Pons (tissue), 1 donor: ENCODE data around the gene GNA12.
"Not testable (repeated sequence)": the region's sequence is repeated elsewhere in the genome, so short reads cannot be mapped to it uniquely, and the experiment has no call there.

Experiments used
- DNase-seq: peaks from one replicate; pipeline ENCODE4 v3.0.0-alpha.2; 2016; ENCODE audit warnings: low spot score

The GNA12 gene

DNA sequence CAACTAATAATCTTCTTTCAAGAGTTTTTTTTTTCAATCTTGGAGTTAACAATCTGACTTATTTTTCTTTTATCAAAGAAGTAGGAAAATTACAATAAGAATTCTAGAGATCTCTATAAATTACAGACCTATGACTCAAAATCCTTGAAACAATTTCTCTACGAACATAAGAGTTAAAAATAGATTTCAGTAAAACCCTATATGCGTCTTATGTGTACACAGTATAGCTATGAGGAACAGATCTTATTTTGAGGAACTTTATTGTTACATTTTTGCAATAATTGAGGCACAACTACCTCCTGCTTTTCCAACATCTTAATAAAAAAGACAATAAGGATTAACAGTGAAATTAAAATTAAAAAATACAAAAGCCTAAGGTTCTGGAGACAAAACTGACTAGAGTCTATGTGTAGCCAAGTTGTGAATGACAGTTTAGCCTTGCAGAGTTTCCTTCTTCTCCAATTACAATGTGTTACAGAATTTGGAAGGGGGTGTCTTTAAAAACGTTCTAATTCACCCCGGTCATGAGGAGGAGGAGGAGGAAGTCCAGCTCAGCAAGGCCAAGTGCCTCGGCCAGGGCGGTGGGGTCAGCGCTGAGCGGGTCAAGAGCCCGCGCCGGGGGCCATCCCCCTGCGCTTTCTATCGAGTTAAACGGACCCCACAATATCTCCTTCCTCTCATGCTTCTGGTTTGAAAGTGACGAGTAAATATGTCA is 115.6 kb downstream of the GNA12 start:
- no peak for DNase-seq

DNA sequence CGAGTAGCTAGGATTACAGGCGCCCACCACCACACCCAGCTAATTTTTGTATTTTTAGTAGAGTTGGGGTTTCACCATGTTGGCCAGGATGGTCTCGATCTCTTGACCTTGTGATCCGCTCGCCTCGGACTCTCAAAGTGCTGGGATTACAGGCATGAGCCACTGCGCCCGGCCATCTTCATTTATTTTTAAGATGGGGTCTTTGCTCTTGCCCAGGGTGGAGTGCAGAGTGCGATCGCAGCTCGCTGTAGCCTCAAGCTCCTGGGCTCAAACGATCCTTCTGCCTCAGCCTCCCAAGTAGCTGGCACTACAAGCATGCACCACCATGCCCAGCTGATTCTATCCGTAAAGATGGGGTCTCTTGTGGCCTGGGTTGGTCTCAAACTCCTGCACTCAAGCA is 116.9 kb downstream of the GNA12 start:
- not testable (repeated sequence) for DNase-seq

DNA sequence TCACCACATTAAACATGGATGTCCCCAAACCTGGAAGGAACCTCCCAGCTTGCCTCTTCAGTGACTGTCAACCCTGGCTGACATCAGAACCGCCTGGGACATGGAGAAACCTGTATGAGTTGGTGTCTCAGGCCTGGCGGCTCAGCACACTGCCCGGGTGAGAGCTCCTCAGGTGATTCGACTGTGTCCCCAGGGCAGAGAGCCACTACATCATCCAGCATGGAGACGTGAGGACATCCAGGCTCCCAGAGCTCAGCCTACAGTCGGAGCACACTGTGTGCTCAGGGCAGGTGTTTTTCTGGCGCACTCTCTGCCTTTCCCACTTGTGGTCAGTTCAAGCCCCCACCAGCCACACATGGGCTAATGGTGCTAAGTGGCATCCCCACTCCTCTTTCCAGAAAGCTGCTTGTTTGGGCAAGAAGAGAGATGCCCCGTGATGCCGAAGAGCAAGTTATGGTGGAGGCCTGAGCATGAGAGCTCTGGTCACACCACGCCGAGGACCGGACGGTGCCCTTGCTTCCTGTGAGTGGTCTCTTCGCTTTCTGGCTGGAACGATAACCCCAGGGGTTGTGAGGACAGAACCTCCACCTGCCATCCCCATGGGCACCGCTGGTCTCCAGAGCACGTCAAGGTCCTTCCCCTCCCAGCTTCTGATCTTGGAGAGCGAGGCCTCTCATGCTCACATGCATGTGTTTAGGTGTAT is 117.6 kb downstream of the GNA12 start:
- DNase-seq, result no peak

DNA sequence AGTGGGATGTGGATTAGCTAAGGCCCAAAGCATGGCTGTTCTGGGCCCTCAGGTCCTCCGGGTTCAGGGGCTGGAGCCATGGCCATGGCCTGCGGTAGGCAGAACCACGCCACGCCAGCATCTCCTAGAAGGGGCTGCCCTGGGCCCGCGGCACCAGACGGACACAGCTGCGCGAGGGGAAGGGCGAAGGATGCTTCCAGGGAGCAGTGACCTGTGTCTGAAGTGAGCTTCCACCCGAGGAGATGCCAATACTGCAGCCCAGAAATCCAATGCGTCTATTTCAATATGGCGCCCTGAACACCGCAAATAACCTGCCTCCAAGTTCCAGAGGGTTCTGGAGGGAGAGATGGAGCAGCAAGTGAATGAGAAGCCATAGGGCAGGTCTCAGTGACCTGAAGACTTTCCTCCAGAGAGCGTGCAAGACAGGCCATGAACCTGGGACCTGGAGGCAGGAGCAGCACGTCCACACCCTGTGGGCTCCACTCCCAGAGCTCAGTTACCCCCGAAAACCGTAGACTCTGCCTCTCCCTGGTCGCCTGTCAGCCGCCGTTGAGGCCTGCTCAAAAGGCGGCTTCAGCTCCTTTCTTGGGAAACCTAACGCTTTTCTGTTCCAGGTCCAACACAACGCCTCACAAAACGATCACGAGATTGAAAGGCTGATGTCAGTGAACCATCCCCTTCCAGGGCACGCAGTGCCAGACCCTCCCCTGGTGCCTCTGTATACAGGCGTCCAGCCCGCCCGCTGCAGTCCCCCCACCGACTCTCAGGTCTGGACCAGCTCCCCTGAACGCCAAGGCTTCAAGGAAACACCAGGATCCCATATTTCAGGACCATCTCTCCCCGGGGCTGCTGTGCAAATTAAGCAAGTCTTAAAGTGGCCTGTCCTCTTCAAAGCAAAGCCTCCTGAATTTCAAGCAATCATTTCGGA is 118.7 kb downstream of the GNA12 start:
- DNase-seq, result no peak

DNA sequence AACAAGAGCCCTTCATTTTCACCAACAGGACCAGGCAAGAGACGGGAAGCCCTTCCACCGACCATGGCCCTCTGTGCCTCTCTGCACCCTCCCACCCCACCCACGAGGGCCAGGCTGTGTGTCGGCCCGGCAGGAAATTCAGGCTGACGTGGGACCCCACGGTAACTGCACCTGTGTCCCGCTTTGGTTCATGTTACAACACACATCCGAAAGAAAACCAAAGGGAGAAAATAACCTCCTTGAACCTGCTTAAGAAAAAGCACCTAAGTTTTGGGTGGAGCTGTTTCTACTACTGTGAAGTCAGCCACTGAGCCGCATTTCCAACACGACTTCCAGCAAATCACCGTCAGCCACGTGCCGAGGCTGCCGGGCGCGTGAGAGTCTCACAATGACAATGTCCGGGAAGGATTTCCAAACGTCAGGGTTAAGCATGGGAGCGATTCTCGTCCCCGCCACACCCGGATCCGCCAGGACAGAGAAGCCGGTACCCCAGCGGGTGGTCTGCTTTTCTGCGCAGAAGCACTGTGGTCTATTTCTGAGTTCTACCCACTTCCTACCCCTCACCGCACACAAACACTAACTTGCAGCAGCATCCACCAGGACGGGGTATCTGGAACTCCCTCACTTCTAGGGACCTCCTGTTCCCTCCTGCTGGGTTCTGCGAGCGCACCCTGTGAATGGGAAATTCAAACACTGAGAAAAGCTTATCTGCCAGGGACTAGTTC is 119.5 kb downstream of the GNA12 start:
- no peak for DNase-seq

DNA sequence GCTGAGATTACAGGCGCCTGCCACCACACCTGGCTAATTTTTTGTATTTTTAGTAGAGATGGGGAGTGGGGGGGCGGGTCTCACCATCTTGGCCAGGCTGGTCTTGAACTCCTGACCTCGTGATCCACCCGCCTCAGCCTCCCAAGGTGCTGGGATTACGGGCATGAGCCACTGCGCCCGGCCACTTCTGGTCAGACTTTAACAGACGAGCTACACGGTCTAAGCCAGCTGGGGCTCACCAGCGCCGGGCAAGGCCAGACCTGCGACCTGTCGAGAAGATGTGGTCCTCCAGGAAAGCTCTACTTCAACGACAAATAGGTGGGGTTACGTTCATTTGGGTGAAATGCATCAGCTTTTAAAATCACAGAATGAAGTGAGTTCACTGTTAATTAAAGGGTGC is 120.1 kb downstream of the GNA12 start:
- not testable (repeated sequence) for DNase-seq

DNA sequence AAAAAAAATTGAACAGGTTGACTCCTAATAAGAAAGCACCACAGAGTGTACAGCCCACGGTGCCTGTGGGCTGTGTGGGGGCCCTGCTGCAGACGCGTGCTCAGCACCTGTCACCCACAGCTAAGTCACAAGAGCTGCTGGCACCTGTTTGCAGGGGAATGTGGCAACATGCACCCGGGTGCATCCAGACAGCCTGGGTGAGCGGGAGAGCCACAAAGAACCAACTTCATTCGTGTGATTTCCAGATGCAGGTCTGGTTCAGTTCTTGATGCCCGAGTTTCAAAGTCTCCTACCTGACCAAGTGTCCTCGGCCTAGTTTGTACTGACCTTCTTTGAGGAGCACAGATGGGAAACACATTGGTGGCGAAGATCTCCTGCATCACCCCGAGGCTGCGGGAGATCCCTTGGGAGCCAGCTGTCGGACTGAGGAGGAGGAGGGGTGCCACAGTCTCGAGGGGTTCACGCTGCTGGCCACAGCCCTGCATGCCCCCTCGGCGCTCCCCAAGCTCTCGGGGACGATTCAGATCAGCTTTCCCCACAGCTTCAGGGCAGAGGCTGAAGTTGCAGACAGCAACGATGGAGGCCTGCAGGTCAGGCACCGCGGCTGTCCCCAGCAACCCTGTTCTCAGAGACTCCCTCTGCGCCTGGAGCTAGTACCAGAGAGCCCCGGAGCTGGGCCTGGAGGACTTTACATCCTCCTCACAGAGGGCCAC is 120.8 kb downstream of the GNA12 start:
- no peak for DNase-seq

DNA sequence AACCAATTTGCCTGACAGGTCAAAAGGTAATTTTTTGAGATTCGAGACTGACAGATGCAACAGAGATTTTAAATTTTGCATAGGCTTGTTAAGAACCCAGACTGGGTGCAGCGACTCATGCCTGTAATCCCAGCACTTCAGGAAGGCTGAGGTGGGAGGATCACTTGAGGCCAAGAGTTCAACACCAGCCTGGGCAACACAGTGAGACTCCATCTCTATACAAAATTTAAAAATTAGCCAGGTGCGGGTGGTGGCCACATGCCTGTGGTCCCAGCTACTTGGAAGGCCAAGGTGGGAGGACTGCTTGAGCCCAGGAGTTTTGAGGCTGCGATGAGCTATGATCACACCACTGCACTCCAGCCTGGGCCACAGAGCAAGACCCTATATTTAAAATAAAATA is 121.5 kb downstream of the GNA12 start:
- no peak for DNase-seq

DNA sequence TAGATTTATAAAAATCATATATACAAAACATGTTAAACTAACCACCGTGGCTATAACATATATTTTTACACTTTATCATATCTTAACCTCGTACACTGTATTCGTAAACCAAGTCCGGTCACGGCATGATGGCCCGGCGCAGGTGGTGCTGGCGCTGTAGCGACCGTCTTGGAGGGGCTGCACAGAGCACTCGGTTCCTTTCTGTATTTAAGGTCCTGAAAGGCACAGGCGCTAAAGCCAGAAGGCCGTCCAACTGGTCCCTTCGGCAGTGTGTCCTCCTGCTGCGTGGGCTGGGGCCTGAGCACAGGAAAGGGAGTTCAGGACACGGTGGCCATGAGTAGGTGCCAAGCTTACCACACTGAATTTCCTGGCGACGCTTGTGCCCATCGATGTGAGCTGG is 122.3 kb downstream of the GNA12 start:
- DNase-seq, result no peak

DNA sequence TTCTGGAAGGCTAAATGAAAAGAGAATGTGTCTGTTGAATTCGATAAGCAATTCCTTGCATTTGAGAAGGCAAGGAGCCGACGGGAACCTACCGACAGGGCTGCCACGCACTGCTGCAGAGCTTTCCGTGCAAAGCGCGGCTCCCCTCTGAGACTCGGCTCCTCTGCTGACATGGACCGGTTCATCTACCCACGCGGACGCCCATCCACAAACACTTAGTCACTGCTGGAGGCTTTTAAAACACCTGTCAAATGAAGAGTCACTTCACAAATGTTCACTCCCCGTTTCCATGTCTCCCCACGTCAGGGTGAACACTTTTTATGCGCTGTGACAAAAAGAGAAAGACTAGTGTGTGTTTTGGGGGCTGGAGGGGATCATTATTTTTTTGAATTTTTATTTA is 124.1 kb downstream of the GNA12 start:
- DNase-seq, result no peak

DNA sequence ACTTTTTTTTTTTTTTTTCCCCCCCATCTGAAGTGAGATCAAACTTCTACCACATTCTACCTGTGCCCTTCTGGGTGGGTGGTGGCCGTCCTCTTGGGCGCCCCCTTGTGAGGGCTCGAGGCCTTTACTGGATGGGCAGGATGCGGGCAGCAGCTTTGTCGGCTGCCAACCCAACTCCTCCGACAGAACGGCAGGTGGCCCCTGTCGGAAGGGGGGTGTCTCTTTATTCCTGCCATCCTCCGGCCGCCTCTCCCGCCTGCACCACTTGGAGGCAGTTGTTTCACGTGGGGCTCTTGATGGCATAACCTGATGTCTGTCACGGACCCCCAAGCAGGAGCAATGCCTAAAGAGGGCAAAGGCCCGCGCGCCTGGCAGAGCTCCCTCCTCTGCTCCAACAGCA is 125.1 kb downstream of the GNA12 start:
- no peak for DNase-seq

DNA sequence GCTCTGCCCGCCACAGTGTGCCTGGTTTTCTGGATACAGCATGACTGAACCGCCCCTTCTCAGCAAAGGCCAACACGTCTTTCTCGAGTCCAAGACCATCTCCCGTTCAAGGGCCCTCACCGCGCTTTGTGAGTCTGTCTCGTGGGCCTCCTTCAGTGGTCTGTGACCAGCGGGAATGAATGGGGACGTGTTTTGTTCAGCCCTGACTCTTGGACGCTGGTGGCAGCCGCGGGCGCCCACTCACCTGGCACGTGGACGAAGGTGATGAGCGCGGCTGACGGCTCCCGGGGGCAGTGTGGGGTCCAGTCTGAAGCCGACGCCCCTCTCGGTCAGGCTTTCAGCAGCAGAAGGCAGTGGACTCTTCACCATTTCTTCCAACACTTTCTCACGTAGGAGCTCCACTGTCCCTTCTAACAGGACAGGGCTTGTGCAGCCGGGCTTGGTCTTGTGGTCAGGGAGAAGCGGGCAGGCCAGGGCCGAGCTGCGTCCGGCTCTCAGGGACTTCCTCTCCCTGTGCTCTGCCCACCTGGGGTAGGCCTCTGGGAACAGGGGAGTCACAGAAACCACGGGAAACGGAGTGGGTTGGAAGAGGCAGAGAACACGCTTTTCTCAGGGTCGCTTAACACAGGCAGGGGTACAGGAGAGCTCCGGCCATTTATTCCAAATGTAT is 125.7 kb downstream of the GNA12 start:
- no peak for DNase-seq

DNA sequence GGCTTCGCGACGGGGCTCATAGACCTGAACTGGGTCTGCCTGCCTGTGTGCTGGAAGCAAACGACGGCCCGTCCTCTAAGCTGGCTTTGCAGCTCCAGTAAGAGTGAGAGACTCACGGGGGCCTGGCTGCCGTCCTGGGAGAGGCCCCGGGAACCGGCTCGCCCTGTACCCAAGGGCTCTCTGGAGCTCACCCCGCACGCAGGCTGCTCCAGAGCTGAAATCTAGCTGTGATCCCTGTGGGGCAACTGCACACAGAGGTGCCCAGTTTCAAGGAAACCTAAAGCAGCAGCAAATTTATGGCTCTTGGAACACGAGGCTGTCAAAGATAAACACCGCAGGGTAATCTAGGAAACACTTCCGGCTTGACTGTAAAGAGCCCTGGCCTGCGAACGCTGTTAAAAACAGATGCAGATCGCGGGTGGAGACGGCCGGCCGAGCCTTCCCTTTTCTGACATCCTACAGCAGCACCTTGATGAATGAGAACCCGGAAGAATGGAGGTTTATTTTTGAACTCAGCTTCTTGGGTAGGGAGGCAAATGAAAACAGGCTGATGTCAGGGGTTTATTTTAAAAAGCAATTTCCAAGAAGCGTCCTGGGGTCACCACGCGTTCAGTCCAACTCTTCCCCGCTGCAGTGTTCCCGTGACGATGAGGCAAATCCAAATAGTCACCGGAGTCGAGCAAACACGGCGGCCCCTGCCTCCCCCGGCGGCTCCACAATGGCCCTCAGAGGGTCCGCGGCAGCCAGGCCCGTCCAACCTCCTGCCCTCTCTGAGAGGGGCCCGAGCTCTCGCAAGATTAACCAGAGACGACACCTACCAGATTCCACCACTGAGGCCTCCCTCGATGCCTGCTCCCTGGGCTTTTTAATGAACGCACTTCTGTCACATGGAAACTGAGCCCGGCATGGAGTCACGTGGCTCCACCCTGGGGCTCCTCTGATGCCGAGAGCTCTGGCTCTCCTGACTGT is 126.5 kb downstream of the GNA12 start:
- DNase-seq, result no peak

DNA sequence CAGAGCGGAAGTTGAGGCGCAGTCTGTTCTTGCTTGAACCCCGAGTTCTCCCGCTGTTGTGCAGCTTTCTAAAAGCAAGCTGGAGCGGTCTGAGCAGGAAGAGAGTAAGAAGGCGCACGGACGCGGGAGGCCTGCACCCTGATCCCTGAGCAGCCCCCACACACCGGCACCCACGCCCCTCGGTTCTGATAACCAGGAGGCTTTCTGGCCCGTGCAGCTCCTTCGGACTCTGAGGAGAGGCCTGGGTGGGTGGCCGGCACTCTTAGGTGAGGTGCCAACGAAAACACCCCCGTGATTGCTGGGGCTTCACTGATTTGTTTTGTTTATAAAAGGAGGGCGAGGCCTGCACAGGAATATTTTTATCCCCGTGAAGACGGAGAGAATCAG is 127.2 kb downstream of the GNA12 start:
- DNase-seq, result no peak

DNA sequence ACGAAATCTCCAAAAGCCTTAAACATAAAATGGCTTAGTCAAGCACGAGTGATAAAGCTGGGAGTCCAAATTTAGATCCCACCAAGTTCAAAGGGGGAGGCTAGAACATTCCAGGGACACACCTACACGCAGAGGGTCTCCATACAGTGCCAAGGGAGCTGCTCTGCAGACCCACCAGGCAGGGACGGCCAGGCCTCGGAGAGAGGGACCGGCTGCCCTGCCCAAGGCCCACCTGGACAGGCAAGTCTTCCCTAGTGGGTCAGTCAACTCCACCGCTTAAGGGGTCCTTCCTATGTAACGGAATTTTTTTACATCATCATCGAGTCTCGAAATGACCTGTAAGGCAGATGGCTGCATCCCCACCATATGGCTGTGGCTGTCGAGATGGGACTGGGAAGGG is 127.6 kb downstream of the GNA12 start:
- DNase-seq, result no peak

DNA sequence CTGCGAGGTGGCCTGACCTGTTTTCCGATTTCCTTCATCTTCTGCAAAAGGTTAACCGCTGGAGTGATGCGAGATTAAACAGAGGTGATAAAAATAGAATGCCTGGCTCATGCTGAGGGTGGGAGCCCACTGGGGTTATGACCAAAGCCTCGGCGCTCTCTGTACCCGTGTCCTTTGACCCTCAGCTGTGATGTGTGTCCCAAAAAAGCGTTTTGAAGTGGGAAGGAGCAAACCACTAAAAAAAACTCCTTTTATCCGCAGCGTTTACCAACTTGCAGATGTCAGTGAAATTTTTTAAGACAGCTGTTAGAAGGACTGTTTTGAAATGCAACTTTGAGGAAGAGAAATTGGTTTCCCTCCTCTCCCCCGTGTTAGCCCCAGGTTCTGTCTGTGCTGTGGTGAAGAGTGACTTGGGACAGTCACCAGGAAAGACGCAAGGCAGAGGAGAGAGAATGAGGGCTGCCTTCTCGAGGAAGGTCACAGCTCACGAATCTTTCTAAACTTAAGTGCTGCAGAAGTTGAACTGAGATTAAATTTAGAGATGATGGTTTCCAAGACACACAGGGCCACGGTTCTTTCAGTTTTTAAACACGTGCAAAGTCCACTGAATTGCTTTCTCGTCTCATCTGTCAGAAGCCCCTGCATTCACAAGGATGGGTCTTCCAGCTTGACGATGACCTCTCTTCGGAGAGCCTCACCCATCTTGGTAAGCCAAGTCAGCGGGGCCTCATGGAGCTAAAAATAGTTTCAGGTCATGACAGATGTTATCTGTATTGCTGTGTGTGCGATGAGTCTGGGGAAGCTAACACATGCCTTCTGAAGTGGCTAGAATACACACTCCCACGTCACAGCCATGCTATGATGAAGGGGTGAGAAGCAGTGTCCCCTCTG is 128.5 kb downstream of the GNA12 start:
- DNase-seq, result peak; percentile 37

DNA sequence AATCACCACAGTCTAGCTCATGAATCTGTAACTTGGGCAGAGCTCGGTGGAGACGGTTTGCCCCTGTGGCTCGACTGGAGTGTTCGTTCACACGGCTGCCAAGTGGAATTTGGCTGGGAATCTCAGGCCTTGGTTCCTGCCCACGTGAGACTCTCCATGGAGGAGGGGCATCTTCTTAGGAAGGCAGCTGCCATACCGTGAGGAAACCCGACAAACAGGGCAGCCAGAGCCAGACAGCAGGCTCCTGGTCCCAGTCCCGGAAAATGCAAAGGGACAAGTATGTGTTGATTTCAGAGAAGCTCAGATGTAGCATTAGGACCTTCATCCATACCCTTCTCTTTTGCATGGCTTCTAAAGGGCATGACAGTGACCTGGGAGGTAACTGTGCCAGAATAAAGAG is 129.5 kb downstream of the GNA12 start:
- no peak for DNase-seq

DNA sequence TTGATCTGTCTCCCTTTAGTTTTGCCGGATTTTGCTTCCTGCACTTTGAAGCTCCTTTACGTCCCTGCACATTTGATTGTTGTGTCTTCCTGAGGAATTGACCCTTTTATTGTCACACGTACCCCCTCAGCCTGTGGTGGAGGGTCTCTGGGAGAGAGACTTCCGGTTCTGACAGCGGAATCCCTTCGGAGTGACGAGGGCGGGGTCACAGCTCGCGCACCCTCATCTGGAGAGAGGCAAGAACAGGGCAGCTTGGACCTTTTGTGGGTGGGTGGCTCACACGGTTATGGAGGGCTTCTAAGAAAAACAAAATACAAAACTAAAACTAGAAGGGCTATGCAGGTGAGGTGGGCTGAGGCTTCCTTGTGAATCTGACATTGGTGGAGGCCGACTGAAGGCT is 130.1 kb downstream of the GNA12 start:
- DNase-seq, result no peak

DNA sequence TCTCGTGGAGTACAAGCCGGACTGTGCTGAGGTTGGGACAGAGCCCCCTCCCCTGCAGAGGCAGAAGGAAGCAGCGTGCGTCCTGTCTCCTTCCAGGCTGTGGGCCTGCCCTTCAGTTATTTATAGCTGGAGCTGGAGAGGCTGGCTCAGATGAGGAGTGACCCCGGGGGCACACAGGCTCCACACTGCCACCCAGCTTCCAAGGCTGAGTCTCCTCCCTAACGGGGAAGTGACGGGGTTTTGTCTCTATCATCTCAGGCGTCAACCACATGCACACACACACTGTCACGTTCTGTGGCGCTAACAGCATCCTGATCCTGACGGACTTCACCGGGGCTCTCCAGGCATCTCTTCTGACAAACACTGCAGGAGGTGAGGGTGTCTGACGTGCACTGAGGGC is 130.7 kb downstream of the GNA12 start:
- no peak for DNase-seq
